Measurements from ENCODE around the gene LIN7B. TPM values are rescaled to one million over a fixed set of nuclear protein-coding genes. Genes with fewer than 3 reads are reported as not detected.

LIN7B gene
- total and polyA plus RNA-seq, 2 experiments from 2014 or later, result 1.2 to 10.5 TPM

DNA sequence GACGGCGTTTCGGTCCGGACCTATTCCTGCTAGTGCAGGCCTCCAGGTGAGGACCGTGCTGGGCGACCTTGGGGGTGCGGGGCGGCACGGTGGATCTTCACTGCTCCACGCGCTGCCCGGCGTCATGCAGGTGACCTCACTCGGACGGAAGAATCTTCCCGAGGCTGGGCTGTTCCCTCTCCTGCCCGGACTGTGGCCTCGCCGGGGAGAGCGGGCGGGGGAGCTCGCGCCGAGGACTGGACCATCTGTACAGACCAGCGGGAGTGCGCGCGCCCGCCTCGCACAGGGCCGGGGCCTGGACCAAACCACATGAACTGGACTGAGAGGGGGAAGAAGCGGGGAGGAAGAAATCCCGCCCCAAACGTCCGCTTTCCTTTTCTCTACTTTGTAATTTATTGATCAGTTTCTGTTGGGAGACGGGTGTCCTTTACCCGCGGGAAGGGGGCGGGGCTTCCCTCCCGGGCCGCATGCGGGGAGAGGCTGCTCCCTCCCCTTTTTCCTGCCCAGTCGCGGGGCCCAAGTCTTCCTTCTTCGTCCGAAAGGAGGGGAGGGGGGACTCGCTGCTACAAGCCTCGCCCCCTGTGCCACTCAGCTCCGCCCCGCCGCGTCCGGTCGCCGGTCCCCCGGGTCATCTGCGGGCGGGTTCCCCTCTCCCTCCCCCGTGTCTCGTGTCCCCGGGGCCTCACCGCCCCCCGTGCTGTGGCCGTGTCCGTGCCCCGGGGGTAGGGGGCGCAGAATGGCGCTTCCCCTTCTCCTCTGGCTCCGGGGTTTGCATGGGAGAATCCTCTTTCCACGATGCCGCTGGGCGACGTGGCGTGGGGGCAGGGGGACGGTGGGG, 36.2 kb downstream of the LIN7B start:
- peak overlapping the region; percentile 99 for H3K4me2 ChIP-seq
- peak overlapping the region; percentile 96 for H3K4me3 Mint-ChIP-seq
- H3K27ac ChIP-seq (ENCODE audit: low read depth), result peak overlapping the region; percentile 90; the same call in 1 of the 2 replicates
- H2AFZ ChIP-seq, result peak overlapping the region; percentile 91; the same call in 1 of the 2 replicates
- peak; percentile 22 for ATAC-seq
- peak overlapping the region; percentile 96 for H3K4me3 ChIP-seq
- H3K9me3 Mint-ChIP-seq, result peaks cover 12% of the 10 kb centered on the region
- no peaks in the 10 kb centered on the region for H3K79me2 ChIP-seq (replicated peaks; ENCODE audit: insufficient read depth)
- TF ChIP-seq ZNF114 (CRISPR knock-in tag; IDR thresholded peaks at IDR 0.05), result no peak
- TF ChIP-seq REST (IDR thresholded peaks at IDR 0.05; ENCODE audit: unreplicated experiment), result no peak
- peak; percentile 49; the same call in 1 of the 2 replicates for TF ChIP-seq POLR2AphosphoS5 (IDR thresholded peaks at IDR 0.05; ENCODE audit: low read depth)
- TF ChIP-seq EZH2 (IDR thresholded peaks at IDR 0.05; ENCODE audit: low read depth, unreplicated experiment), result no peak
- H3F3A ChIP-seq (replicated peaks; ENCODE audit: low read depth), result peaks cover 20% of the 10 kb centered on the region
- H3K27me3 Mint-ChIP-seq (ENCODE audit: insufficient read depth, low read depth, poor library complexity), result peaks cover 29% of the 10 kb centered on the region
- DNase-seq (ENCODE audit: low spot score), result peak; percentile 95
- peaks cover 19% of the 10 kb centered on the region for H3K9me2 ChIP-seq (ENCODE audit: insufficient read depth)
- H3K4me1 ChIP-seq (ENCODE audit: insufficient read depth), result peaks cover 21% of the 10 kb centered on the region
- peaks cover 7% of the 10 kb centered on the region; the same call in 1 of the 2 replicates for H3K27me3 ChIP-seq (ENCODE audit: insufficient read depth)
- peaks cover 8% of the 10 kb centered on the region; the same call in 2 of the 3 replicates for H3K36me3 Mint-ChIP-seq (ENCODE audit: low read depth)
- no peaks in the 10 kb centered on the region for H4K20me1 ChIP-seq (replicated peaks; ENCODE audit: insufficient read depth)
- no peaks in the 10 kb centered on the region for H3K36me3 ChIP-seq (ENCODE audit: insufficient read depth)
- H3K27ac Mint-ChIP-seq, result peak overlapping the region; percentile 95
- H3K4me1 Mint-ChIP-seq, result peaks cover 43% of the 10 kb centered on the region

DNA sequence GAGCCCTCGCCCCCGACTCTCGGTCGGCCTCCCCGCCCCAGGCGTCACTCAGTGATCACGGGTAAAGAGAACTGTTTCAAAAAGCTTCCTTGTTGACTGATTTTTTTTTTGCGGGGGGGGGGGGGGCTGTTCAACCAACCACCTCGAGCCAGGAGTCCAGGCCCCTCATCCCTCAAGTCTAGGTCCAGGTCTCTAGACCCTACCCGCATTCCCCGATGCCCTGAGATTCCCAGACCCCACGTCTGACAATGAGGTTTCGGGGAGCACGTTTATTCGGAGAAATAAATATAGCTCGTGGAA, 36.7 kb downstream of the LIN7B start:
- Histone ChIP-seq H3K4me1 (ENCODE audit: insufficient read depth) (peaks cover 27% of the 10 kb centered on the region), H3F3A (replicated peaks; ENCODE audit: low read depth) (peaks cover 17% of the 10 kb centered on the region), H3K27ac (ENCODE audit: low read depth) (0 out of 2 replicates have a peak overlapping the region, but pooled peaks have one; percentile 90), H4K20me1 (replicated peaks; ENCODE audit: insufficient read depth) (no peaks in the 10 kb centered on the region), H3K27me3 (ENCODE audit: insufficient read depth) (peaks cover 7% of the 10 kb centered on the region; the same call in 1 of the 2 replicates), H3K4me2 (peak overlapping the region; percentile 99), H3K36me3 (ENCODE audit: insufficient read depth) (no peaks in the 10 kb centered on the region), H2AFZ (no peak overlapping the region), H3K9me2 (ENCODE audit: insufficient read depth) (peaks cover 19% of the 10 kb centered on the region), H3K79me2 (replicated peaks; ENCODE audit: insufficient read depth) (no peaks in the 10 kb centered on the region), H3K4me3 (peak overlapping the region; percentile 96)
- DNase-seq (ENCODE audit: low spot score) (no peak), ATAC-seq (no peak)
- Mint-ChIP-seq H3K36me3 (ENCODE audit: low read depth) (peaks cover 8% of the 10 kb centered on the region; the same call in 2 of the 3 replicates), H3K27ac (no peak overlapping the region), H3K27me3 (ENCODE audit: insufficient read depth, low read depth, poor library complexity) (peaks cover 28% of the 10 kb centered on the region), H3K9me3 (peaks cover 12% of the 10 kb centered on the region), H3K4me1 (peaks cover 45% of the 10 kb centered on the region), H3K4me3 (peak overlapping the region; percentile 96)
- TF ChIP-seq, protein P1, sequence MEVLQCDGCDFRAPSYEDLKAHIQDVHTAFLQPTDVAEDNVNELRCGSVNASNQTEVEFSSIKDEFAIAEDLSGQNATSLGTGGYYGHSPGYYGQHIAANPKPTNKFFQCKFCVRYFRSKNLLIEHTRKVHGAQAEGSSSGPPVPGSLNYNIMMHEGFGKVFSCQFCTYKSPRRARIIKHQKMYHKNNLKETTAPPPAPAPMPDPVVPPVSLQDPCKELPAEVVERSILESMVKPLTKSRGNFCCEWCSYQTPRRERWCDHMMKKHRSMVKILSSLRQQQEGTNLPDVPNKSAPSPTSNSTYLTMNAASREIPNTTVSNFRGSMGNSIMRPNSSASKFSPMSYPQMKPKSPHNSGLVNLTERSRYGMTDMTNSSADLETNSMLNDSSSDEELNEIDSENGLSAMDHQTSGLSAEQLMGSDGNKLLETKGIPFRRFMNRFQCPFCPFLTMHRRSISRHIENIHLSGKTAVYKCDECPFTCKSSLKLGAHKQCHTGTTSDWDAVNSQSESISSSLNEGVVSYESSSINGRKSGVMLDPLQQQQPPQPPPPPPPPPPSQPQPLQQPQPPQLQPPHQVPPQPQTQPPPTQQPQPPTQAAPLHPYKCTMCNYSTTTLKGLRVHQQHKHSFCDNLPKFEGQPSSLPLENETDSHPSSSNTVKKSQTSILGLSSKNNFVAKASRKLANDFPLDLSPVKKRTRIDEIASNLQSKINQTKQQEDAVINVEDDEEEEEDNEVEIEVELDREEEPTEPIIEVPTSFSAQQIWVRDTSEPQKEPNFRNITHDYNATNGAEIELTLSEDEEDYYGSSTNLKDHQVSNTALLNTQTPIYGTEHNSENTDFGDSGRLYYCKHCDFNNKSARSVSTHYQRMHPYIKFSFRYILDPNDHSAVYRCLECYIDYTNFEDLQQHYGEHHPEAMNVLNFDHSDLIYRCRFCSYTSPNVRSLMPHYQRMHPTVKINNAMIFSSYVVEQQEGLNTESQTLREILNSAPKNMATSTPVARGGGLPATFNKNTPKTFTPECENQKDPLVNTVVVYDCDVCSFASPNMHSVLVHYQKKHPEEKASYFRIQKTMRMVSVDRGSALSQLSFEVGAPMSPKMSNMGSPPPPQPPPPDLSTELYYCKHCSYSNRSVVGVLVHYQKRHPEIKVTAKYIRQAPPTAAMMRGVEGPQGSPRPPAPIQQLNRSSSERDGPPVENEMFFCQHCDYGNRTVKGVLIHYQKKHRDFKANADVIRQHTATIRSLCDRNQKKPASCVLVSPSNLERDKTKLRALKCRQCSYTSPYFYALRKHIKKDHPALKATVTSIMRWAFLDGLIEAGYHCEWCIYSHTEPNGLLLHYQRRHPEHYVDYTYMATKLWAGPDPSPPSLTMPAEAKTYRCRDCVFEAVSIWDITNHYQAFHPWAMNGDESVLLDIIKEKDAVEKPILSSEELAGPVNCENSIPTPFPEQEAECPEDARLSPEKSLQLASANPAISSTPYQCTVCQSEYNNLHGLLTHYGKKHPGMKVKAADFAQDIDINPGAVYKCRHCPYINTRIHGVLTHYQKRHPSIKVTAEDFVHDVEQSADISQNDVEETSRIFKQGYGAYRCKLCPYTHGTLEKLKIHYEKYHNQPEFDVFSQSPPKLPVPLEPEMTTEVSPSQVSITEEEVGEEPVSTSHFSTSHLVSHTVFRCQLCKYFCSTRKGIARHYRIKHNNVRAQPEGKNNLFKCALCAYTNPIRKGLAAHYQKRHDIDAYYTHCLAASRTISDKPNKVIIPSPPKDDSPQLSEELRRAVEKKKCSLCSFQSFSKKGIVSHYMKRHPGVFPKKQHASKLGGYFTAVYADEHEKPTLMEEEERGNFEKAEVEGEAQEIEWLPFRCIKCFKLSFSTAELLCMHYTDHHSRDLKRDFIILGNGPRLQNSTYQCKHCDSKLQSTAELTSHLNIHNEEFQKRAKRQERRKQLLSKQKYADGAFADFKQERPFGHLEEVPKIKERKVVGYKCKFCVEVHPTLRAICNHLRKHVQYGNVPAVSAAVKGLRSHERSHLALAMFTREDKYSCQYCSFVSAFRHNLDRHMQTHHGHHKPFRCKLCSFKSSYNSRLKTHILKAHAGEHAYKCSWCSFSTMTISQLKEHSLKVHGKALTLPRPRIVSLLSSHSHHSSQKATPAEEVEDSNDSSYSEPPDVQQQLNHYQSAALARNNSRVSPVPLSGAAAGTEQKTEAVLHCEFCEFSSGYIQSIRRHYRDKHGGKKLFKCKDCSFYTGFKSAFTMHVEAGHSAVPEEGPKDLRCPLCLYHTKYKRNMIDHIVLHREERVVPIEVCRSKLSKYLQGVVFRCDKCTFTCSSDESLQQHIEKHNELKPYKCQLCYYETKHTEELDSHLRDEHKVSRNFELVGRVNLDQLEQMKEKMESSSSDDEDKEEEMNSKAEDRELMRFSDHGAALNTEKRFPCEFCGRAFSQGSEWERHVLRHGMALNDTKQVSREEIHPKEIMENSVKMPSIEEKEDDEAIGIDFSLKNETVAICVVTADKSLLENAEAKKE (CRISPR knock-in tag; IDR thresholded peaks at IDR 0.05), result no peak
- TF ChIP-seq REST (IDR thresholded peaks at IDR 0.05; ENCODE audit: unreplicated experiment), result no peak
- no peak for TF ChIP-seq ZNF331 (CRISPR knock-in tag; IDR thresholded peaks at IDR 0.05; ENCODE audit: low read depth)

Measured in GM23338 (cell line).